Measurements from ENCODE around the gene KISS1R. TPM values are rescaled to one million over a fixed set of nuclear protein-coding genes. Genes with fewer than 3 reads are reported as not detected.
A peak's percentile ranks its signal among the peaks of the same experiment; 100 is the strongest.

The KISS1R gene
- total RNA-seq, 1 donor from 2014 or later: not detected

GRCh38 chr19:934865-935479, 17.8 kb downstream of the KISS1R start:
- Histone ChIP-seq H3K27ac (peak overlapping the region; percentile 56), H3K36me3 (peaks cover 3% of the 10 kb centered on the region), H3K27me3 (no peaks in the 10 kb centered on the region), H3K4me1 (peaks cover 38% of the 10 kb centered on the region), H3K9me3 (no peaks in the 10 kb centered on the region), H3K4me3 (no peak overlapping the region)
- ATAC-seq (peak; percentile 96), DNase-seq (peak; percentile 97)
- intact Hi-C loops (cut with DNase I): no loop called here
- TF ChIP-seq, protein P1, sequence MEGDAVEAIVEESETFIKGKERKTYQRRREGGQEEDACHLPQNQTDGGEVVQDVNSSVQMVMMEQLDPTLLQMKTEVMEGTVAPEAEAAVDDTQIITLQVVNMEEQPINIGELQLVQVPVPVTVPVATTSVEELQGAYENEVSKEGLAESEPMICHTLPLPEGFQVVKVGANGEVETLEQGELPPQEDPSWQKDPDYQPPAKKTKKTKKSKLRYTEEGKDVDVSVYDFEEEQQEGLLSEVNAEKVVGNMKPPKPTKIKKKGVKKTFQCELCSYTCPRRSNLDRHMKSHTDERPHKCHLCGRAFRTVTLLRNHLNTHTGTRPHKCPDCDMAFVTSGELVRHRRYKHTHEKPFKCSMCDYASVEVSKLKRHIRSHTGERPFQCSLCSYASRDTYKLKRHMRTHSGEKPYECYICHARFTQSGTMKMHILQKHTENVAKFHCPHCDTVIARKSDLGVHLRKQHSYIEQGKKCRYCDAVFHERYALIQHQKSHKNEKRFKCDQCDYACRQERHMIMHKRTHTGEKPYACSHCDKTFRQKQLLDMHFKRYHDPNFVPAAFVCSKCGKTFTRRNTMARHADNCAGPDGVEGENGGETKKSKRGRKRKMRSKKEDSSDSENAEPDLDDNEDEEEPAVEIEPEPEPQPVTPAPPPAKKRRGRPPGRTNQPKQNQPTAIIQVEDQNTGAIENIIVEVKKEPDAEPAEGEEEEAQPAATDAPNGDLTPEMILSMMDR (IDR thresholded peaks at IDR 0.05): no peak

DNA sequence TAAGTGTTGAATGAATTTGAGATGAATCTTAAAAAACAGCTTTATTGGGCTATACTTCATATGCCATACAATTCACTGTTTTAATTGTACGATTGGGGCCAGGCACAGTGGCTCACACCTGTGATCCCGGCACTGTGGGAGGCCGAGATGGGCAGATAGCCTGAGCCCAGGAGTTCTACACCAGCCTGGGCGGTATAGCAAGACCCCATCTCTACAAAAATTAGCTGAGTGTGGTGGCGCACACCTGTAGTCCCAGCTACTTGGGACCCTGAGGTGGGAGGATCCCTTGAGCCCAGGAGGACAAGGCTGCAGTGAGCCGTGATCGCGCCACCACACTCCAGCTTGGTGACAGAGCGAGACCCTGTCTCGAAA, 19.0 kb downstream of the KISS1R start:
- ATAC-seq (no peak), DNase-seq (no peak)
- intact Hi-C loops (cut with DNase I): no loop called here
- no peaks in the 10 kb centered on the region for H3K27me3 ChIP-seq
- H3K27ac ChIP-seq: no peak overlapping the region
- no peaks in the 10 kb centered on the region for H3K9me3 ChIP-seq
- H3K36me3 ChIP-seq: no peaks in the 10 kb centered on the region
- peaks cover 48% of the 10 kb centered on the region for H3K4me1 ChIP-seq
- no peak overlapping the region for H3K4me3 ChIP-seq
- TF ChIP-seq, protein P1 (IDR thresholded peaks at IDR 0.05): no peak

- no peaks in the 10 kb centered on the region for H3K36me3 ChIP-seq
- ATAC-seq (no peak), DNase-seq (no peak)
- no peaks in the 10 kb centered on the region for H3K27me3 ChIP-seq
- intact Hi-C loops (cut with DNase I): no loop called here
- H3K9me3 ChIP-seq: no peaks in the 10 kb centered on the region
- no peak overlapping the region for H3K4me3 ChIP-seq
- H3K27ac ChIP-seq: no peak overlapping the region
- peaks cover 57% of the 10 kb centered on the region for H3K4me1 ChIP-seq
- TF ChIP-seq, protein P1 (IDR thresholded peaks at IDR 0.05): no peak
Measured at GRCh38 chr19:937259-937694, 20.1 kb downstream of the KISS1R start.

DNA sequence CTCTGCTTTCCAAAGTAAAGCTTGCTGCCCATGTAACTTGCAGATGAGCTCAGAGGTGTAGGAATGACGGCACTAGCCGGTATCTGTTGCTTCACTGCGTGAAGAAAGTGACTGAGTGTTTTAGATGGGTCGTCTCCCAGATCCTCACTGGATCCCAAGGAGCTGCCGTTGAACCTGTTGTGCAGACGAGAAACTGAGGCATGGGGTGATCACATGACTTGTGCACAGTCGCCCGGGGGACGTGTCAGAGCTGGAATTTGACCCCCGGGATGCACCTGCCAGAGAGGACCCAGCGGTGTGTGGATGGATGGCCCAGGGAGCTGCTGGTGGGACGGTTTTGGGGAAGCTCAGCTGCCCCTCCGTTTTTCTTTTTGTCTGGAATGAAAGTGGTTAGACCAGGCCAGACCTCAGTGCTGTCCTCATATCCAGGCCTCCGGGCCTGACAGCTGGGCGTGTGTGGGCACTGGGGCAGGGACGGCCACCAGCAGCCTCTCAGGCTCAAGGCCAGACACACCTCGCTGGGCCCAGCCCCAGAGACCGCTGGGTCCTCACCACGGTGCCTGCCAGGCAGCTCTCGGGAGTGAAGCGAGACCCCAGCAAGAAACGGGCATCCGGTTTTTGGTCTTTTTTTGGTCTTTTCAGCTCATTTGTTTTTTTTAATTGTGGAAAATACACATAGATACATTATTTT, 21.2 kb downstream of the KISS1R start:
- DNase-seq: no peak

DNA sequence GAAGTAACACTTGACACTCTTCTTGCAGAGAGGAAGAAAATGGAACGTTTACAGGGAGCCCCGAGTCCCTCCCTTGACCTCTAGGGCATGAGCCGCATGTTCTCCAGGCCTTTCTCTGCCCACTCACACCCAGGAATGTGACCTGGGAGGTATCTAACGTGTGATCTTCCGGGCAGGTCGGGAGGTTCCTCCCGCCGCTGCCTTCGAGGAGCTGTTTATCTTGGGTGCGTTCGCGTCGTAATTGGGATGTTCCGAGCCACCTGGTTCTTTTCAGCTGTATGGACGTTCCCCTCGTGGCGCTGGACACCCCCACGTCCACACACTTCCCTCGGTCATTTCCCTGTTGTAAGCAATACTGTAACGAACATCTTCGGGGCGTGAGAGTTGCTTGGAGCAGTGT, 22.3 kb downstream of the KISS1R start:
- no peaks in the 10 kb centered on the region for H3K36me3 ChIP-seq
- peaks cover 36% of the 10 kb centered on the region for H3K4me1 ChIP-seq
- DNase-seq (no peak), ATAC-seq (no peak)
- TF ChIP-seq, protein P1 (IDR thresholded peaks at IDR 0.05): no peak
- no peak overlapping the region for H3K27ac ChIP-seq
- no peaks in the 10 kb centered on the region for H3K27me3 ChIP-seq
- no peaks in the 10 kb centered on the region for H3K9me3 ChIP-seq
- intact Hi-C loops (cut with DNase I): no loop called here
- no peak overlapping the region for H3K4me3 ChIP-seq

More for the DNA sequence above, 21.2 kb downstream of the KISS1R start:
- H3K27ac ChIP-seq: no peak overlapping the region
- ATAC-seq: no peak
- H3K9me3 ChIP-seq: no peaks in the 10 kb centered on the region
- TF ChIP-seq, protein P1 (IDR thresholded peaks at IDR 0.05): no peak
- H3K4me3 ChIP-seq: no peak overlapping the region
- H3K4me1 ChIP-seq: peaks cover 46% of the 10 kb centered on the region
- intact Hi-C loops (cut with DNase I): no loop called here
- H3K36me3 ChIP-seq: no peaks in the 10 kb centered on the region
- H3K27me3 ChIP-seq: no peaks in the 10 kb centered on the region
